GM23338 (cell line): ENCODE results near the gene ACBD3. TPM values are rescaled to one million over a fixed set of nuclear protein-coding genes. Genes with fewer than 3 reads are reported as not detected.
A peak's percentile ranks its signal among the peaks of the same experiment; 100 is the strongest.

Experiments
- ATAC-seq: fragments of 200-7000 bp; cut with Tn5 transposase; 3 replicates; pipeline ENCODE4 v1.9.1; 2020
- DNase-seq: peaks from one replicate; pipeline ENCODE4 v3.0.0-alpha.2; 2015; ENCODE audit warnings: low spot score
- H2AFZ ChIP-seq: fragments of 200-600 bp; sonication (generic); 2 replicates; pipeline ENCODE4 v1.8.0; 2016; ENCODE audit warnings: antibody characterized with exemption, mild to moderate bottlenecking, moderate library complexity
- H3F3A ChIP-seq: fragments of 200-600 bp; sonication (generic); replicated peaks from 2 replicates; pipeline ENCODE4 v1.8.0; 2017; ENCODE audit warnings: antibody characterized with exemption, mixed run types, low read depth
- H3K27ac ChIP-seq: fragments of 200-600 bp; sonication (generic); 2 replicates; pipeline ENCODE4 v1.6.1; 2016; ENCODE audit warnings: low read depth
- H3K27me3 ChIP-seq: fragments of 200-600 bp; sonication (generic); 2 replicates; pipeline ENCODE4 v1.8.0; 2016; ENCODE audit warnings: mild to moderate bottlenecking, mixed run types, moderate library complexity; ENCODE audit not compliant: insufficient read depth
- H3K36me3 ChIP-seq: fragments of 200-600 bp; sonication (generic); 2 replicates; pipeline ENCODE4 v1.8.0; 2016; ENCODE audit warnings: mild to moderate bottlenecking; ENCODE audit not compliant: insufficient read depth
- H3K4me1 ChIP-seq: fragments of 200-600 bp; sonication (generic); 2 replicates; pipeline ENCODE4 v1.8.0; 2016; ENCODE audit warnings: mild to moderate bottlenecking, moderate library complexity; ENCODE audit not compliant: insufficient read depth
- H3K4me2 ChIP-seq: fragments of 200-600 bp; sonication (generic); 2 replicates; pipeline ENCODE4 v1.7.1; 2017; ENCODE audit warnings: mixed run types
- H3K4me3 ChIP-seq: fragments of 200-600 bp; sonication (generic); 2 replicates; pipeline ENCODE4 v1.6.1; 2016; ENCODE audit warnings: mixed run types
- H3K79me2 ChIP-seq: fragments of 200-600 bp; sonication (generic); replicated peaks from 2 replicates; pipeline ENCODE4 v1.8.0; 2017; ENCODE audit warnings: mild to moderate bottlenecking; ENCODE audit not compliant: insufficient read depth
- H3K9me2 ChIP-seq: fragments of 200-600 bp; sonication (generic); 2 replicates; pipeline ENCODE4 v1.8.0; 2017; ENCODE audit not compliant: insufficient read depth
- H4K20me1 ChIP-seq: fragments of 200-600 bp; sonication (generic); replicated peaks from 2 replicates; pipeline ENCODE4 v1.8.0; 2017; ENCODE audit warnings: mild to moderate bottlenecking; ENCODE audit not compliant: insufficient read depth
- H3K27ac Mint-ChIP-seq: 2 replicates; pipeline ENCODE4 v1.8.0; 2020; ENCODE audit warnings: inconsistent platforms, mild to moderate bottlenecking, moderate library complexity, mixed read lengths
- H3K27me3 Mint-ChIP-seq: 3 replicates; pipeline ENCODE4 v1.8.0; 2022; ENCODE audit warnings: low read depth, mild to moderate bottlenecking, moderate library complexity, mixed read lengths, inconsistent platforms; ENCODE audit not compliant: insufficient read depth, poor library complexity
- H3K36me3 Mint-ChIP-seq: 3 replicates; pipeline ENCODE4 v1.8.0; 2021; ENCODE audit warnings: low read depth, mild to moderate bottlenecking, inconsistent platforms, moderate library complexity, mixed read lengths
- H3K4me1 Mint-ChIP-seq: 3 replicates; pipeline ENCODE4 v1.8.0; 2020; ENCODE audit warnings: mild to moderate bottlenecking, inconsistent platforms, mixed read lengths
- H3K4me3 Mint-ChIP-seq: 3 replicates; pipeline ENCODE4 v1.8.0; 2021; ENCODE audit warnings: moderate library complexity, mild to moderate bottlenecking, inconsistent platforms, mixed read lengths
- H3K9me3 Mint-ChIP-seq: 3 replicates; pipeline ENCODE4 v1.8.0; 2020; ENCODE audit warnings: moderate library complexity, mild to moderate bottlenecking, inconsistent platforms, mixed read lengths
- CREB1 ChIP-seq: fragments of 250-450 bp; sonication (Bioruptor Pico); IDR thresholded peaks from 2 replicates; pipeline ENCODE4 v1.5.0; 2020; ENCODE audit warnings: low read depth, mild to moderate bottlenecking, moderate library complexity
- CTCF ChIP-seq, 2 experiments: fragments of 200-600 bp in 1 of 2; sonication (generic) in 1 of 2; conservative IDR thresholded peaks; 2 replicates each; pipeline versions ENCODE4 v1.5.1 to v1.6.1; 2016 to 2017; ENCODE audit warnings: antibody characterized with exemption in 2 of 2, low read depth in 2 of 2, mild to moderate bottlenecking in 2 of 2, moderate library complexity in 1 of 2
- EZH2 ChIP-seq: fragments of 200-600 bp; sonication (generic); IDR thresholded peaks from one replicate; pipeline ENCODE4 v1.8.0; 2017; ENCODE audit warnings: antibody characterized with exemption, mild to moderate bottlenecking, low read depth; ENCODE audit not compliant: unreplicated experiment
- JUNB ChIP-seq: IDR thresholded peaks from one replicate; pipeline ENCODE4 v1.6.1; 2016; ENCODE audit warnings: antibody characterized with exemption; ENCODE audit not compliant: unreplicated experiment
- NANOG ChIP-seq: IDR thresholded peaks from 2 replicates; pipeline ENCODE4 v1.6.1; 2016; ENCODE audit warnings: antibody characterized with exemption, borderline replicate concordance
- POLR2AphosphoS5 ChIP-seq: IDR thresholded peaks from 2 replicates; pipeline ENCODE4 v1.6.1; 2016; ENCODE audit warnings: antibody characterized with exemption, low read depth
- REST ChIP-seq: IDR thresholded peaks from one replicate; pipeline ENCODE4 v1.6.1; 2018; ENCODE audit warnings: antibody characterized with exemption; ENCODE audit not compliant: unreplicated experiment
- STAT1 ChIP-seq: IDR thresholded peaks from one replicate; pipeline ENCODE4 v1.6.1; 2016; ENCODE audit warnings: antibody characterized with exemption; ENCODE audit not compliant: unreplicated experiment
- ZNF114 ChIP-seq: fragments of 250-450 bp; sonication (Bioruptor Pico); IDR thresholded peaks from 2 replicates; pipeline ENCODE4 v1.5.0; 2020; ENCODE audit warnings: mild to moderate bottlenecking, moderate library complexity
- ZNF331 ChIP-seq: fragments of 250-450 bp; sonication (Bioruptor Pico); IDR thresholded peaks from 2 replicates; pipeline ENCODE4 v1.5.0; 2020; ENCODE audit warnings: low read depth, mild to moderate bottlenecking, moderate library complexity
- polyA plus RNA-seq: library from polyadenylated mRNA; unstranded; fragments of >200 nt; fragmentation: Nextera tagmentation; extraction: Ambion mirVana; gene quantifications from 2 replicates; pipeline ENCODE4 v1.2.1, GENCODE V29; 2016
- total RNA-seq: library from RNA; depleted of rRNA; stranded (reverse); fragments of >200 nt; shearing (Covaris generic); gene quantifications from 2 replicates; pipeline ENCODE4 v1.2.3, GENCODE V29; 2014

ACBD3 gene
- total and polyA plus RNA-seq, 2 experiments from 2014 or later, result 17.1 to 36.2 TPM

- no peaks in the 10 kb centered on the region for H3K9me2 ChIP-seq
- no peaks in the 10 kb centered on the region for H3K27me3 Mint-ChIP-seq
- H3K27ac ChIP-seq, result no peak overlapping the region
- no peak overlapping the region for H3K27ac Mint-ChIP-seq
- ATAC-seq (no peak), DNase-seq (no peak)
- H3K36me3 ChIP-seq, result peaks cover 19% of the 10 kb centered on the region; the same call in 1 of the 2 replicates
- no peaks in the 10 kb centered on the region for H4K20me1 ChIP-seq
- H3K4me3 ChIP-seq, result no peak overlapping the region
- no peak overlapping the region for H3K4me2 ChIP-seq
- TF ChIP-seq NANOG, result no peak
- no peak for TF ChIP-seq REST
- TF ChIP-seq ZNF331 (CRISPR knock-in tag), result no peak
- TF ChIP-seq CTCF (conservative IDR thresholded peaks at IDR 0.05; ENCODE audit: low read depth in 2 of 2), result no peak
- no peak for TF ChIP-seq EZH2
- TF ChIP-seq JUNB, result no peak
- H3K36me3 Mint-ChIP-seq, result peaks cover 37% of the 10 kb centered on the region
- H2AFZ ChIP-seq, result no peak overlapping the region
- H3K27me3 ChIP-seq, result no peaks in the 10 kb centered on the region
- H3K4me1 Mint-ChIP-seq, result no peaks in the 10 kb centered on the region
- H3K4me3 Mint-ChIP-seq, result no peak overlapping the region
- no peaks in the 10 kb centered on the region for H3K4me1 ChIP-seq
- no peaks in the 10 kb centered on the region for H3K79me2 ChIP-seq
- no peaks in the 10 kb centered on the region for H3F3A ChIP-seq
- peaks cover 4% of the 10 kb centered on the region; the same call in 1 of the 3 replicates for H3K9me3 Mint-ChIP-seq
These were observed 42.5 kb downstream of the ACBD3 start for GRCh38 chr1:226144045-226144444.

- Mint-ChIP-seq H3K9me3 (peaks cover 1% of the 10 kb centered on the region; the same call in 2 of the 3 replicates), H3K4me3 (peak overlapping the region; percentile 25; the same call in 1 of the 3 replicates), H3K36me3 (no peaks in the 10 kb centered on the region), H3K27me3 (peaks cover 15% of the 10 kb centered on the region), H3K27ac (no peak overlapping the region), H3K4me1 (peaks cover 28% of the 10 kb centered on the region)
- Histone ChIP-seq H2AFZ (peak overlapping the region; percentile 69), H3K79me2 (no peaks in the 10 kb centered on the region), H3F3A (no peaks in the 10 kb centered on the region), H3K4me2 (peak overlapping the region; percentile 64; the same call in 1 of the 2 replicates), H3K27me3 (no peaks in the 10 kb centered on the region), H3K4me1 (peaks cover 8% of the 10 kb centered on the region), H3K4me3 (no peak overlapping the region), H3K36me3 (no peaks in the 10 kb centered on the region), H4K20me1 (no peaks in the 10 kb centered on the region; the same call in 1 of the 2 replicates), H3K9me2 (no peaks in the 10 kb centered on the region), H3K27ac (peak overlapping the region; percentile 26; the same call in 1 of the 2 replicates)
- peak; percentile 75 for ATAC-seq
- peak; percentile 41 for DNase-seq
- TF ChIP-seq STAT1 (no peak), ZNF114 (no peak), REST (no peak), CREB1 (CRISPR knock-in tag) (no peak), CTCF (conservative IDR thresholded peaks at IDR 0.05; ENCODE audit: low read depth in 2 of 2) (no peak), POLR2AphosphoS5 (no peak)
These were observed 50.8 kb downstream of the ACBD3 start for GRCh38 chr1:226135709-226136108.
